Stimulated activated CD4-positive, alpha-beta T cell treated with anti-CD3 and anti-CD28 coated beads, TNF-alpha, amount 100 ng/mL, for 4 hours (primary cell): ENCODE data around the gene USP25.

Source experiments
- DNase-seq, 3 experiments: peaks; one replicate each; pipeline ENCODE4 v3.0.0-alpha.2; 2020; ENCODE audit warnings: low read depth in 3 of 3

The USP25 gene

GRCh38 chr21:15729674-15730483, at the start of gene USP25:
TSS of gene USP25 (plus strand) at chr21:15729982. CDS start at chr21:15730394, 412 bp downstream.
- peak; percentile 87 to 89 (median 87) for DNase-seq

DNA sequence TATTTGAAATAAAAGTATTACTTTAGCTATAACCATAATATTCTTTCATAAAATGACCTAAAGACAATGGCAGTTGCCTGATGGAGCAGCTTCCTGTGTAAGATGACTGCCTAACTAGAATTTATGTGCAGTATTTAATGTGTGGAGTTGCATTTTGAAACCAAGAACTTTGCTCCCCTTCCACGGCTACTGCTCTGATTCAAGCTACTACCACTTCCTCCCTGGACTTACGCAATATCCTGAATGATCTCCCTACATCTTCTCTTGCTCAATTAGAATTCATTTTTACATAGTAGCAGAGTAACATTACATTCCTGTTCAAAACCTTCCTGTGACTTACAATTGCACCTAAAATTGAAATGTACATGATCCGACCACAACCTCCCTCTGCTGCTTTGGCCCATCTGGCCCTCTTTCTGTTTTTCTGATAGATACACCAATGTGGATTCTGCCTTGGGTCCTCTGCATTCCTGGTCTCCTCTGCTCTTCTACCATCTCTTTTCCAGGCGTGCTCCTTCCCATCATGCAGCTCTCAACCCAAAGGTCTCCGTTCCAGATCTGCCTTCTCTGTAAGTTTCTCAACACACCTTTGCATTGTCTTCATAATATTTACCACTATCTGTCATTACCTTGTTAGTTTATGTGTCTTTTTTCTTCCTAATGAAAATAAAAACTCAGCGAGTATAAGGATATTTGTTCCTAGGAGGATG, 47.4 kb upstream of the USP25 start:
- no peak for DNase-seq

- DNase-seq = no peak
Measured at GRCh38 chr21:15682977-15683376, 46.8 kb upstream of the USP25 start.

DNA sequence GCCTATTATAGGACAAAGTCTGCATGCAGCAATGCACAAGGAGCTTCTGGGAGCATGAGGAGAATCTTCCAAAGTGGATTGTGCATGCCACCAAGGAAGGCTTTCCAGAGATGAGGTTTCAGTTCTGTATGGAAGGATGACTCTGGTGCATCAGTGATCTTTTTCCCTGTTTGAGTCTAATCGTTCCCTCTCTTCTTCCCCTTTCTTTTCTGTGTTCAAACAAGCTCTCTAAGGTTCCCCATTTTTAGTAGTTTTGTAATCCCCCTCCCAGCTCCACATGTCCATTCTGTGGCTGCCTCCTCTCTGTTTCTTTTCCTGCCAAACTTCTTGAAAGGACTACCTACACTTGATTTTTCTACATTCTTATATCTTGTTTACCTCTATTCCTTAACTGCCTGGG, 43.3 kb upstream of the USP25 start:
- no peak for DNase-seq

- DNase-seq = no peak
Measured at GRCh38 chr21:15687208-15687607, 42.6 kb upstream of the USP25 start.

DNA sequence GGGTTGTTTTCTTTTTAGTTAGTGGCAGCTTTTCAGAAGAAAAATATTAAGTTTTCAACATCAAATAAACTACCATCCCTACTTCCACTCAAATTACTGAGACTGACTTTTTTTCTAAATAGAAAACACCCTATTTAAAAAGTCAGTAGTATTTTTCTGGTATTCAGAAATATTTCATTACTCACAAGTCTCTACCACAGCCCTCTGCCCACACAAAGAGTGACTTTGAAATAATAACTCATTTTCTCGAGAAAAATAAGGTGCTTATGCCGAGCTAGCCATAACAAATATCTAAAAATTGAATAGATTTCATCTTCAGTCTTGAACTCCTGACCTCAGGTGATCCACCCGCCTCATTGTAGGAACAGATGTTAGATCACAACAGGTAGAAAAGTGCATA, 41.8 kb upstream of the USP25 start:
- no peak for DNase-seq

GRCh38 chr21:15688809-15689208, 41.0 kb upstream of the USP25 start:
- DNase-seq = no peak

DNA sequence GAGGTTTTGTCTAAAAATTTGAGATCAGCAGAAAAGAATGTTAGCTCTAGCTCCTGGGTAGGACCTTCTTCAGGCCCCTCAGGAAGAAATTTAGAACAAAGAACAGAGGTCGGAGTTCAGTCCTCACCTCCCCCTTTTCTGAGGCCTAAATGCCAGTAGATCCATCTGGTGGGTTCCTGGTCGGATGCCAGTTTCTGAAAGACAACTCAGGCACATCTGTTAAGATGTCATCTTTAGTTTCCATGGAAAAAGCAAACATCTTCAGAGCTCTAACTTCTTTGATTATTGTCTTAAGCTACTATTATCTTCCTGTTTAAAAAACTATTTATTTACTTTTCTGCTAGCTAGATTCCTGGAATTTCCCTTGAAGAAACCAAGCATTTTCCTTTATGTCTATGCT, 37.1 kb upstream of the USP25 start:
- DNase-seq = no peak

DNA sequence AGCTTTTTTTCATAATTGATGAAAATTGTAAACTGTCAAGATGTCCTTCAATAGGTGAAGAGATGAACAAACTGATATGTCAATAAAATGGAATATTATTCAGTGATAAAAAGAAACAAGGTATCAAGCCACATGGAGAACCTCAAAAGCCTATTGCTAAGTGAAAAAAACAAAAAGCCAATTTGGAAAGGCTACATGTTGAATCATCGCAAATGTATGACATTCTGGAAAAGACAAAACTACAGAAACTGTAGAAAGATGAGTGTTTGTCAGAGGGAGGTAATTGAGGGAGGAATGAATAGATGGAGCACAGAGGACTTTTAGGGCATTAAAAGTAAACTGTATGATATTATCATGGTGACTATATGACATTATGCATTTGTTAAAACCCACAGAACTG, 34.5 kb upstream of the USP25 start:
- no peak for DNase-seq

GRCh38 chr21:15701830-15702229, 28.0 kb upstream of the USP25 start:
- DNase-seq = no peak

DNA sequence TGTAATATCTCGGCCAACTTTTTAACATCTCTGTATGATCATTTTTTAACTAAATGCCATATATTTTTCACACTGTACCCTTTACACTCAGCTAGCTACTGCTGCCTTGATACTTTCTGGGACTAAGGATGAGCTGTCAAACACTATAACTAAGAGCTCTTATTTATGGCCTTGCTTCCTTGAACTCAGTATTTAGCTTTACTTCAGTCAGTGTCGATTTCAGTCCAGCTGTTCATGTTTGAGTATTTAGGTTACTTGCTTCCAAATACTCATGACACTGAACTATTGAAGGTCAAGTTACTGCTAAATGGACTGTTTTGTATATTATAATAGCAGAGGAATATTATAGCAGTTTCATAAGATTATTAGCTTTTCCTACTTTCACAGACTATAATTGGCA, 25.9 kb upstream of the USP25 start:
- no peak for DNase-seq

DNA sequence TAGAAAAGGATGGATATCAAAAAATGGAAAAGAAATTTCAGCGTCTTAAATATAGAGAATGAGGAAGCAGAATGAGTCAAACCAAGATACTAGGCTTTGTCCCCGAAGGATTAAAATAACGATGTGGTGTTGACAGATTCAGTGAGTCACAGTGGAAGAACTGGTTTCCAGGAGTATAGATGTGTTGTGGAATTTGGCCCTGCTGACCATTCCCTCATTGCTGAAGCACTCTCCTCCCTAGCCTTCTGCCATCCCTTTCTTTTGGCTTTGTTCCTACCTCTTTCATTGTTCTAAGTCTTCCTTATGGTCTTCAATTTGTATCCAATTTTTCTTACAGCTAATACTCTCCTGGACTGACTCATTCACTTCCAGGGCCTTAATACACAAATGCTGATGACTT, 23.1 kb upstream of the USP25 start:
- no peak for DNase-seq

DNA sequence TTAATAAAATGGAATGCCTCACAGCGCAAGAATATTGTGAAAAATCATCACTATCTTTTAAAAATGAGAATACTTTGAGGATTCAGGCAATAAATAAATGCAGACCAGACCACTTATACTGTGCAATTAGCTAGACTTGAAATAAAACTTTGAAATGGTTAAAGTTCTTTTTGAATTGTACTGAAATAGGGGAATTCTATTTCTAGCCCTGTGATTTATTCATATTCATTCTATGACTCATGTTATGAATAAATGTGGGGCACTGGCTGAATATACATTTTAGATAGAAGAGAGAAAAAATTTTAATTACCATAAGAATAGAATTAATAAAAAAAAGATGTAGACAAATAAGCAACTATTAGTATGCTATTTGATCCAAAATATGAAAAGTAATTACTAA, 16.4 kb upstream of the USP25 start:
- no peak for DNase-seq

DNA sequence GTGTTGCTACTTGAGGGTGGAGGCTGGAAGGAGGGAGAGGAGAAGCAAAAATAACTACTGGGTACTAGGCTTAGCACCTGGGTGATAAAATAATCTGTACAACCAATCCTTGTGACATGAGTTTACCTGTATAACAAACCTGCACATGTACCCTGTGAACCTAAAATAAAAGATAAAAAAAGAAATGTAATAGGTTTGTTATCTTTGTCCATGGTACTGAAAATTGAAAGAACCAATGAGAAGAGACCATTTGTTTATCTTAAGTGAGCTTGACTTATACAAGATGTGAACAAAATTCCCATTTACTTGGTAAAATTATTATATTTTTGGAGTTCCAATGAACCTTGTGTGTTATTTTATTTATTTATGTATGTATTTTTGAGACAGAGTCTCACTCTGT, 11.1 kb upstream of the USP25 start:
- no peak for DNase-seq

DNA sequence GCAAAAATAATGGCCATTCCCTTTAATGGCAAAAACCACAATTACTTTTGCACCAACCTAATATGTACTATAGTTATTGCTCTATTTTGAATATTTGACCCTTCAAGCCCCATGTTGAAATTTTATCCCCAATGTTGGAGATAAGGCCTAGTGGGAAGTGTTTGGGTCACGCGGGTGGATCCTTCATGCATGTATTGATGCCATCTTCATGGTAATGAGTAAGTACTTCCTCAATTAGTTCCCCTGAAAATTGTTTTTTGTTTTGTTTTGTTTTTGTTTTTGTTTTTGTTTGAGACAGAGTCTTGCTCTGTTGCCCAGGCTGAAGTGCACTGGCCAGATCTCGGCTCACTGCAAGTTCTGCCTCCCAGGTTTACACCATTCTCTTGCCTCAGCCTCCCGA, 9.8 kb upstream of the USP25 start:
- DNase-seq = no peak

GRCh38 chr21:15722591-15723324, 7.0 kb upstream of the USP25 start:
- no peak for DNase-seq

DNA sequence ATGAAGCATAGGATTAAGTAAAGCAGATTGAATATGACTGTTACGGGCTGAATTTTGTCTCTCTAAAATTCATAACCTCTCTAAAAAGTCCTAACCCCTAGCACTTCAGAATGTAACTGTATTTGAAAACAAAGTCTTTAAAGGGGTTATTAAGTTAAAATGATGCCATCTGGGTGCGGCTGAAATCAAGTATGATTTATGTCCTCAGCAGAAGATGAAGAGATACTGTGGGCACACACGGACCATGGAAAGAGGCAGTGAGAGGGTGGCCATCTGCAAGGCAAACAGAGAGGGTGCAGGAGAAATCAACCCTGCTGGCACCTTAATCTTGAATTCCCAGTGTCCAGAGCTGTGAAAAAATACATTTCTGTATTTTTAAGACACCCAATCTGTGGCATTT, 3.8 kb upstream of the USP25 start:
- DNase-seq = no peak

DNA sequence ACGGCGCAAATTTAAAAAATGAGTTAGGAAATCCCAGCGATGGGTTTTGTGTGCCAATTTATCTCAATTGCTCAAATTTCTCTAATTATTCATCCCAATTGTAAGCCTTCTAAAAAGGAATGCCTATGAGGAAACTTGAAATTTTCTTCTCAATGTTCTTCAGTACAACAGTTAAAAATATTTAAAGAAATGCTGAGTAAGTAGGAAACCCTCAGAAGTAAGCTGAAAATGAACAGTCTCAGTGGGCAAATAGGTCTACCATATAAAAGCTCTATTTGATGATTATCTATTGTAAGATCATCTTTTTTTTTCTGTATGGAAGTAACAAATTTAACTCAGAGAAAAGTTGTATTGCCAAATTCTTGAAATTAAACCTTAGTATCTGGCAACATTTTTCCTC, 1.7 kb upstream of the USP25 start:
- no peak for DNase-seq

GRCh38 chr21:15729346-15729673, 472 bp upstream of the USP25 start:
- no peak for DNase-seq

DNA sequence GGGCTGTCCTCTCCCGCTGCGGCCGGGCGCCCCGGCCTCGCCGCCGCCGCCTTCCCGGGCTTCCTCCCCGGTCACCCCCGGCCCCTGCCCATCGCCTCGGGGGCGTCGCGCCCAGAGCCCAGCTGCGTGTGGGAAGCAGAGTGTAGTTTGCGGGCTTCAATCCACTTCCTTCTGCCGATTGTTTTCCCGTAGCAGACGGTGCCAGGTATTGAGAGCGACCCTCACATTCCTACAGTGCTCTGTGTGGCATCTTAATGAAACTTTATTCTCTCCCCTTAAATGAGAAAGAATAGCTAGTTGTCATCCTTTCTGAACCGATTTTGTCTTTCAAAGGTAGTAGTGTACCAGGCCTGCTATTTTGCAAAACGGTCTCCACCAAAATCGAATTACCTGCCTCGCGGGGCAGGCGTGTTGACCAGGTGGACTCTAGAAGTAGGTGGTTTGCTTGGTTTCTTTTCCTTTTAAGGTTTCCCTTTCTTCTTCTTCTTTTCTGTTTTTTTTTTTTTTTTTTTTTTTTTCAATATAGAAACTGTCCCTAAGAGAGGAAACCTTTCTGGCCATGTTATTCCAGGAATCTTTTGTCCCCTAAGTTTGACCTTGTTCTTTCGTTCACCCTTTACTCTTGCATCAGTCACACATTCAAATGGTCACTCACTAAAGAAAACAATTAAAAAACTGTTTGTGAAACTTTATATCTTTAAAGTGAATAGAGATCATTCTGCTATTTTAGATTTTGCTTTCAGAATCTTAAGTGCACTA, 881 bp downstream of the USP25 start:
- no peak for DNase-seq

- DNase-seq = no peak
Measured at GRCh38 chr21:15731243-15731613, 1.4 kb downstream of the USP25 start.

DNA sequence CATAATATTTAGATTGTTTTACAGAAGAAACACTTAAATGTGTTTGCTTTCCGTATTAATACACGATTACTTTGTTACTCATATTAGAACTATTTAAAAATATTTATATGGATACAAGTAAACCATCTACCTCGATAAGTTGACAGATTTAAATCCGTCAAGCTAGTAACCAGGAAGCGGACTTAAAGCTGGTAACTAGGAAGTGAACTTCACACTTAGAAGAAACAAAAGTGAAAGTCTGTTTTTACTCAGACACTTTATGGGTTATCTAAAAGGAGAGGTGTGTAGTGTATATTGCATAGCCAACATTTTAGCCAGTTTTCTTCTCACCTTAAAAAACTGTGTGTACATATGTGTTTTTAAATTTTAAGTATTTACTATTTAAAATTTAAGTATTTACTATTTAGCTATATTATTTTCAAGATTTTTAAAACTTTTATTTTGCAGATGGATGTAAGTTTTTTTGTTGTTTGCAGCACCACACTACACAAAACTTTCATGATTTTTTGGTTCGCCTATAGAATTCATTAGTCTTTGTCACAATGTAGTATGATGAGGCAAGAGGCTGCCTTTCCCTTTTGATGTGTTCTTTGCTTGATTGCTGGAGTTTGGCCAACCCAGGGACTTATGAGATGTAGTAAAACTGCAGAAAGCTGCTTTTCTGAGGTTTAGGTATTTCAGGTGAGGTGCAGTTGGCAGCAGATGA, 2.7 kb downstream of the USP25 start:
- no peak for DNase-seq
